Activated CD8-positive, alpha-beta memory T cell treated with anti-CD3 and anti-CD28 coated beads for 1 hour (primary cell): Measurements from ENCODE around the gene PODNL1.
"Not testable (repeated sequence)": the region's sequence is repeated elsewhere in the genome, so short reads cannot be mapped to it uniquely, and the experiment has no call there.

Source experiments
- DNase-seq, 2 donors: peaks; one replicate each; pipeline ENCODE4 v3.0.0-alpha.2; 2020; ENCODE audit warnings: low read depth in 1 of 2; ENCODE audit errors: extremely low read depth in 1 of 2

The PODNL1 gene

GRCh38 chr19:13929340-13929739 lies 8.9 kb downstream of the PODNL1 start:
- DNase-seq = no peak

- no peak for DNase-seq
Observed at GRCh38 chr19:13926715-13927114, 11.5 kb downstream of the PODNL1 start.

- no peak for DNase-seq
Observed at GRCh38 chr19:13926010-13926409, 12.2 kb downstream of the PODNL1 start.

- DNase-seq = no peak
Observed at GRCh38 chr19:13923194-13923987, 14.8 kb downstream of the PODNL1 start.

- not testable (repeated sequence) for DNase-seq
Observed at GRCh38 chr19:13922118-13922517, 16.1 kb downstream of the PODNL1 start.

GRCh38 chr19:13920940-13921747 lies 17.1 kb downstream of the PODNL1 start:
- no peak for DNase-seq

GRCh38 chr19:13920524-13920923 lies 17.7 kb downstream of the PODNL1 start:
- no peak for DNase-seq

GRCh38 chr19:13918726-13919411 lies 19.3 kb downstream of the PODNL1 start:
- no peak for DNase-seq

GRCh38 chr19:13917888-13918406 lies 20.3 kb downstream of the PODNL1 start:
- DNase-seq = no peak

- no peak for DNase-seq
Observed at GRCh38 chr19:13914777-13915176, 23.4 kb downstream of the PODNL1 start.

GRCh38 chr19:13913352-13913751 lies 24.9 kb downstream of the PODNL1 start:
- DNase-seq = no peak

- DNase-seq = no peak
Observed at GRCh38 chr19:13909430-13909829, 28.8 kb downstream of the PODNL1 start.

GRCh38 chr19:13908674-13909073 lies 29.5 kb downstream of the PODNL1 start:
- no peak for DNase-seq

GRCh38 chr19:13906910-13907309 lies 31.3 kb downstream of the PODNL1 start:
- no peak for DNase-seq

- DNase-seq = no peak
Observed at GRCh38 chr19:13906521-13906904, 31.7 kb downstream of the PODNL1 start.

- peak; percentile 78 to 93 for DNase-seq
Observed at GRCh38 chr19:13905634-13906520, 32.3 kb downstream of the PODNL1 start, which contains the start of the genes BRME1 and CC2D1A. Gene BRME1 (minus strand): TSS chr19:13906117. CDS start chr19:13904892, 1,225 bp downstream. Gene CC2D1A (plus strand): TSS chr19:13906201. CDS start chr19:13906442, 241 bp downstream.

- no peak for DNase-seq
Observed at GRCh38 chr19:13902993-13903555, 35.1 kb downstream of the PODNL1 start.

- no peak for DNase-seq
Observed at GRCh38 chr19:13899912-13900584, 38.2 kb downstream of the PODNL1 start.

GRCh38 chr19:13899393-13899792 lies 38.8 kb downstream of the PODNL1 start:
- DNase-seq = no peak
